ENCODE results near the gene RAB20. TPM values are rescaled to one million over a fixed set of nuclear protein-coding genes. Genes with fewer than 3 reads are reported as not detected.

RAB20 gene
- polyA plus RNA-seq, 1 donor from 2014 or later = not detected

GRCh38 chr13:110549795-110550160, 11.7 kb downstream of the RAB20 start:
- H2AFZ ChIP-seq (ENCODE audit: low read depth, low read length) = no peak overlapping the region
- H3K27me3 ChIP-seq (ENCODE audit: insufficient read depth, low read depth, low read length) = no peaks in the 10 kb centered on the region
- no peaks in the 10 kb centered on the region for H3K79me2 ChIP-seq (replicated peaks; ENCODE audit: insufficient read depth, low read length)
- H3K27ac ChIP-seq (ENCODE audit: low read length) = no peak overlapping the region
- no peaks in the 10 kb centered on the region for H4K20me1 ChIP-seq (ENCODE audit: insufficient read depth)
- H3K9me3 ChIP-seq (ENCODE audit: low read length) = no peaks in the 10 kb centered on the region
- no peak for TF ChIP-seq EP300 (conservative IDR thresholded peaks at IDR 0.05; ENCODE audit: poor library complexity, severe bottlenecking)
- no peak for TF ChIP-seq SMC3 (conservative IDR thresholded peaks at IDR 0.05; ENCODE audit: poor library complexity)
- no peak for TF ChIP-seq TAF1 (IDR thresholded peaks at IDR 0.05; ENCODE audit: low read depth)
- no peak for TF ChIP-seq EZH2 (IDR thresholded peaks at IDR 0.05; ENCODE audit: borderline replicate concordance, insufficient read depth, low read length, poor library complexity, severe bottlenecking)
- no peak for TF ChIP-seq MXI1 (conservative IDR thresholded peaks at IDR 0.05; ENCODE audit: poor library complexity, severe bottlenecking)
- TF ChIP-seq POLR2AphosphoS5 (IDR thresholded peaks at IDR 0.05) = no peak
- TF ChIP-seq REST (IDR thresholded peaks at IDR 0.05; ENCODE audit: borderline replicate concordance) = no peak
- TF ChIP-seq RAD21 (conservative IDR thresholded peaks at IDR 0.05) = no peak
- no peak for TF ChIP-seq CTCF (IDR thresholded peaks at IDR 0.05; ENCODE audit: poor library complexity, severe bottlenecking)
- no peaks in the 10 kb centered on the region for H3K36me3 ChIP-seq (ENCODE audit: insufficient read depth, low read length)
- no peak overlapping the region for H3K4me3 ChIP-seq (ENCODE audit: low read length)
- H3K9me2 ChIP-seq (ENCODE audit: insufficient read depth, low read length) = no peaks in the 10 kb centered on the region
- no peak overlapping the region for H3K9ac ChIP-seq (ENCODE audit: low read length)
- H3F3A ChIP-seq (ENCODE audit: insufficient read depth, low read length, poor library complexity, severe bottlenecking) = no peaks in the 10 kb centered on the region
- H3K4me2 ChIP-seq (ENCODE audit: low read length) = no peak overlapping the region

- no peaks in the 10 kb centered on the region for H3K79me2 ChIP-seq (replicated peaks; ENCODE audit: insufficient read depth, low read length)
These were observed 12.4 kb downstream of the RAB20 start for GRCh38 chr13:110548891-110549794.

More at GRCh38 chr13:110548891-110549794, 12.4 kb downstream of the RAB20 start:
- Histone ChIP-seq H3K27me3 (ENCODE audit: insufficient read depth, low read depth, low read length) (no peaks in the 10 kb centered on the region), H3K9me3 (ENCODE audit: low read length) (no peaks in the 10 kb centered on the region), H4K20me1 (ENCODE audit: insufficient read depth) (no peaks in the 10 kb centered on the region), H3K27ac (ENCODE audit: low read length) (no peak overlapping the region), H3K9me2 (ENCODE audit: insufficient read depth, low read length) (no peaks in the 10 kb centered on the region), H3K4me2 (ENCODE audit: low read length) (no peak overlapping the region), H3K4me3 (ENCODE audit: low read length) (no peak overlapping the region), H3K9ac (ENCODE audit: low read length) (no peak overlapping the region), H2AFZ (ENCODE audit: low read depth, low read length) (no peak overlapping the region), H3K36me3 (ENCODE audit: insufficient read depth, low read length) (no peaks in the 10 kb centered on the region), H3F3A (ENCODE audit: insufficient read depth, low read length, poor library complexity, severe bottlenecking) (no peaks in the 10 kb centered on the region)
- TF ChIP-seq TAF1 (IDR thresholded peaks at IDR 0.05; ENCODE audit: low read depth) = no peak
- no peak for TF ChIP-seq EZH2 (IDR thresholded peaks at IDR 0.05; ENCODE audit: borderline replicate concordance, insufficient read depth, low read length, poor library complexity, severe bottlenecking)
- no peak for TF ChIP-seq MXI1 (conservative IDR thresholded peaks at IDR 0.05; ENCODE audit: poor library complexity, severe bottlenecking)
- no peak for TF ChIP-seq RAD21 (conservative IDR thresholded peaks at IDR 0.05)
- no peak for TF ChIP-seq REST (IDR thresholded peaks at IDR 0.05; ENCODE audit: borderline replicate concordance)
- no peak for TF ChIP-seq EP300 (conservative IDR thresholded peaks at IDR 0.05; ENCODE audit: poor library complexity, severe bottlenecking)
- no peak for TF ChIP-seq CTCF (IDR thresholded peaks at IDR 0.05; ENCODE audit: poor library complexity, severe bottlenecking)
- no peak for TF ChIP-seq POLR2AphosphoS5 (IDR thresholded peaks at IDR 0.05)
- TF ChIP-seq SMC3 (conservative IDR thresholded peaks at IDR 0.05; ENCODE audit: poor library complexity) = no peak
